HFF-Myc (cell line): ENCODE measurements around the gene PTGFR.
A peak's percentile ranks its signal among the peaks of the same experiment; 100 is the strongest.

Experiments
- DNase-seq: peaks from one replicate; pipeline ENCODE4 v3.0.0-alpha.2; 2011; ENCODE audit warnings: low read depth; ENCODE audit errors: extremely low read depth
- H3K4me3 ChIP-seq: replicated peaks from 2 replicates; pipeline ENCODE4 v1.5.1; 2011; ENCODE audit warnings: low read depth, mild to moderate bottlenecking, control low read depth, low read length
- CTCF ChIP-seq: IDR thresholded peaks from 2 replicates; pipeline ENCODE4 v1.5.1; 2012; ENCODE audit warnings: mild to moderate bottlenecking, low read depth, low read length, control low read depth; ENCODE audit errors: missing control alignments

PTGFR gene

GRCh38 chr1:78549331-78549730, 58.6 kb downstream of the PTGFR start:
- H3K4me3 ChIP-seq = no peak overlapping the region
- TF ChIP-seq CTCF = no peak

GRCh38 chr1:78549891-78550290, 59.1 kb downstream of the PTGFR start:
- DNase-seq = no peak
- no peak for TF ChIP-seq CTCF
- no peak overlapping the region for H3K4me3 ChIP-seq

More at GRCh38 chr1:78549331-78549730, 58.6 kb downstream of the PTGFR start:
- no peak for DNase-seq

GRCh38 chr1:78553859-78554258, 63.1 kb downstream of the PTGFR start:
- DNase-seq = no peak

GRCh38 chr1:78554840-78555239, 64.1 kb downstream of the PTGFR start:
- H3K4me3 ChIP-seq = no peak overlapping the region
- DNase-seq = no peak
- no peak for TF ChIP-seq CTCF

More at GRCh38 chr1:78553859-78554258, 63.1 kb downstream of the PTGFR start:
- peak; percentile 22 for TF ChIP-seq CTCF
- H3K4me3 ChIP-seq = no peak overlapping the region

GRCh38 chr1:78559680-78560079, 68.9 kb downstream of the PTGFR start:
- no peak for TF ChIP-seq CTCF
- DNase-seq = no peak
- H3K4me3 ChIP-seq = no peak overlapping the region

- no peak overlapping the region for H3K4me3 ChIP-seq
- no peak for DNase-seq
- no peak for TF ChIP-seq CTCF
Measured at GRCh38 chr1:78560811-78561210, 70.0 kb downstream of the PTGFR start.

GRCh38 chr1:78561856-78562255, 71.1 kb downstream of the PTGFR start:
- no peak overlapping the region for H3K4me3 ChIP-seq
- no peak for DNase-seq
- no peak for TF ChIP-seq CTCF
